ENCODE measurements around the gene ADIPOQ.
"Not testable (repeated sequence)": the region's sequence is repeated elsewhere in the genome, so short reads cannot be mapped to it uniquely, and the experiment has no call there.

The ADIPOQ gene

DNA sequence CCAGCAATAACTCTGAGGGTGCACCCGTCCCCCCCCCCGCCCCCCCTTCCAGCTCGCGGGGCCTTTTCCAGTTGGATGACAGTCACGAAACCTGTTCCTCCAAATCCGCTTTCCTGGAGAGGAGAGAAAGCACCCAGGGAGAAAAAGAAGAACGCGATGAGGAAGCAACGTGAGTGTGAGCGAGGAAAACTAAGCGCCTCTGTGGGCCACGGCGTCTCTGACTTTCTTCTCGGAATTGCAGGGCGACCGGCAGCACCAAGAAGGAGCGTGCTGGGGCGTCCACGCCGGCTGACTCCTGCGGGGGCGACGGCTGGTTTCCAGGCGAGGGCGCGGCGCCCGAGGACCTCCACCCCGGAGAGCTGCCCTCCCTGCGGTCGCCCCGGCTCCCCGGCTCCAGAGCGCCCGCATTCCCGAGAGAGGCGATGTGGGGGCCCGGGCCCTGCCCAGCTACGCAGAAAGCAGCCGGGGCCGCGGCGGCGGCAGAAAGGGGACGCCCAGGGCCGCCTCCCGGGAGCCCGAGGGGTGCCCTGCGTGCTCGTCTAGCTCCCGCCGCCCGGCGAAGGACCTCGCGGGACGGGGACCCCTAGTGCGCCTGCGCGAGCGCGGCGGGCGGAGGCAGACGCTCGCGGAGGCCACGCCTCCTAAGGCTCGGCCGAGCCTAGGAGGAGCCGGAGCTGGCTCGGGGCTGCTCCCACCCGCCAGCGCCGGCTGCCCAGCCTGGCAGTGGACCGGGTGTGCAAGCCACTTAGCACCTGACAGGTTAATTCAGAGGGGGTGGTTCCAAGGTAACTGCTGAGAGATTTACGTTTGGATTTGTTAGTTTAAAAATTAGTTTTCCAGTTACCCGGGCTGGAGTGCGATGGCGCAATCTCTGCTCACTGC lies 15.3 kb upstream of the ADIPOQ start:
- peak; percentile 90 for DNase-seq

DNA sequence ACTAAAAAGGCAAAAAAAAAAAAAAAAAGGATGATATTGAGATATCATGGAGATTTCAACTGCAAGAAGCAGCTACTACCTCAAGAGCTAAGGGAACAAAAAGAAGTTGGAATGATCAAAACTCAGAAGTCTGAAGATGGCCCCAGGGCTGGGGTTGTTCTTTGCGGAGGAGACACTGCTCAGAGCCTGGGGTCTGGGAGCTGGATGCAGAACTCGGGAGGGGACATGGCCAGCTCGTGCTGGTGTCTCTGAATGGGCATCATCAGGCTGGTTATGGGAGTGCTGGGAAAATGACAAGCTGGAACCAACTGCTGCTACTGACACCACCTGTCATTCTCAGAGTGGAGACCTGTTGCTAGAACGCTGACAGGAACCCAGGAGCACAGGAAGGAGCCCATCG lies 14.2 kb upstream of the ADIPOQ start:
- no peak for DNase-seq

DNA sequence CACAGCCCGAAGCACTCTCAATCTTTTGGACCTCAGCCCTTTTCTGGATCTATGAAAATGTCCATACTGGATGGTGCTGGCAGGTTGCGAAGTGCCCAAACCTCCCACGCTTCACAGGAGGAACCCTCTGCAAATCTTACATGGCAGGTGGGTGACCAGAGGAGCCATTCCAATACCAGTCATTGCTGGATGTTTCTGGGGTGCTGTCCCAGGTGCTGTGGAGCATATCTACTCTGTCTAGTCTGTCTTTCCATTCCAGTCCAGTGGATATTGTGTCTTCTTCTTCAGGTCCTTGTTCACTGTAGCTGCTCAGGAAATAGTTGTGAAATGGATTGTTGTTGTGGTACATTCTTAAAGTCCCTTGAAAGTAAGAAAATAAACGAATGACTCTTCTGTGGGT lies 10.7 kb upstream of the ADIPOQ start:
- no peak for DNase-seq

DNA sequence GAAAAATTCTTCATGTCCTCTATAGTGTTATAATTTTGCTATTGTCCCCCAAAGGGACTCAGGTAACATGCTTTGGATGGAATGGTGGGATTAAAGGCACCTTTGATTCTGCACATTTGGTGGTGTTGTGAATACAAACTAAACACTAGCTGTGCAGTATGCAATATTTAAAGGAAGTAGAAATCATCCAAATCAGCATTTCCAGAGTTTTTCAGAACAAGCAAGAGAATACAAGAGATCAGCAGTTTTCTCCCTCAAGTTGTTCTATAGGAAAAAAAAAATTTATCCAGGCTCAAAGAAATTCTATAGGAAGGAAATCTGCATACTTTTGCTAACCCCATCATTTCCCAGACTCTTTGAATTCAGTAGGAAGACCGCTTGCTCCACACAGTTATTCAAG lies 10.2 kb upstream of the ADIPOQ start:
- DNase-seq = no peak

DNA sequence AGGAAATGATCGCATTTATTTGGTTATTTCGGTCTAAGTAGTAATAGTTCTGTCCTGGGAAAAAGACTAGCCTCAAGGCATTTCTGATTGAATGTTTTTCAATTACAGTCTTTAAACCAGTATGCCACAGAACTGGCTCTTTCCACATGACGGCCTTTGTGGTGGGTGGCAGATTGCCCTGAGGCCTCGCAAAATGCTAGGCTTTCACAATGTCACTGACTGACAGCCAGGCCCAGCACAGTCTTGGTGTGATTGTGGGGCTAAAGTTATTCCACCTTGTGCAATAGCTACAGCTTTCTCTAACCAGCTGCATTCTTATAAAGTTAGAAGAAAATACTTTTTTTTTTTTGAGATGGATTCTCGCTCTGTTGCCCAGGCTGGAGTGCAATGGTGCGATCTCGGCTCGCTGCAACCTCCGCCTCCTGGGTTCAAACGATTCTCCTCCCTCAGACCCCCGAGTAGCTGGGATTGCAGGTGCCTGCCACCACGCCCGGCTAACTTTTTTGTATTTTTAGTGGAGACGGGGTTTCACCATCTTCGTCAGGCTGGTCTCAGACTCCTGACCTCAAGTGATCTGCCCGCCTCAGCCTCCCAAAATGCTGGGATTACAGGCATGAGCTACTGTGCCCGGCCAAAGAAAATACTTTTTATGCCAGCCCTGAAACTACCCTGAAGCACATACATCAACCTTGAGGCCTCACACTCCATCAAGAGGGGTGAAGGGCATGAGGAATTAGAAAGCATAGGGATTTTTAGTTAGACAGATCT lies 2.5 kb upstream of the ADIPOQ start:
- peak; percentile 49 for DNase-seq

DNA sequence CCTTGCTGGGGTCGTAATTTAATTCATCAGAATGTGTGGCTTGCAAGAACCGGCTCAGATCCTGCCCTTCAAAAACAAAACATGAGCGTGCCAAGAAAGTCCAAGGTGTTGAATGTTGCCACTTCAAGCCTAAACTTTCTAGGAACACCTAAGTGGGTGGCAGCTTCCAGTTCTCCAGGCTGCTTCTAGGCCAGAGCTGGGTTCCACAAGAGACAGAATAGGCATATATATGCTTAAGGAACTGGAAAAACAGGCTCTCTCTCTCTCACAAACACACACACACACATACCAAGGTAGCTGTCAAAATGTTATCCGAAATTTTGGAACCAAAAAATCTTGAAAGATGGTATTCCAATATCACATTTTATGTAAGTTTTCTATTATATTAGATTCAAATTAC lies 890 bp upstream of the ADIPOQ start:
- DNase-seq = no peak

DNA sequence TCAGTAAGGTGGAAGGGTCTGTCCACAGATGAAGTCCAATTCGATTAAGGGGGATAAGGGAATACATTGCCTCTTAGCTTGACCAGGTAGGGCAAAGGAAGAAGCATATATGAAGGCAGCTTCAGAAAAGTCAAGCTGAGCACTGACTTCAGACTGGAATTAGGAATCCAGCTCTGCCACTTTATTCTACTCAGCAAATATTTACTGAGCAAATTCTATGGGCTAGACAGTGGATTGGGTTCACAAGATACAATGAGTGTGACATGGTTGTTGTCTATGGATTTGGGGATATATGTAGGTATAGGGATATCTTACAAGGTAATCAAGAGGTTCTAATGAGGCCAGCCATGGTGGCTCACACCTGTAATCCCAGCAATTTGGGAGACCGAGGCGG lies 526 bp downstream of the ADIPOQ start:
- no peak for DNase-seq

DNA sequence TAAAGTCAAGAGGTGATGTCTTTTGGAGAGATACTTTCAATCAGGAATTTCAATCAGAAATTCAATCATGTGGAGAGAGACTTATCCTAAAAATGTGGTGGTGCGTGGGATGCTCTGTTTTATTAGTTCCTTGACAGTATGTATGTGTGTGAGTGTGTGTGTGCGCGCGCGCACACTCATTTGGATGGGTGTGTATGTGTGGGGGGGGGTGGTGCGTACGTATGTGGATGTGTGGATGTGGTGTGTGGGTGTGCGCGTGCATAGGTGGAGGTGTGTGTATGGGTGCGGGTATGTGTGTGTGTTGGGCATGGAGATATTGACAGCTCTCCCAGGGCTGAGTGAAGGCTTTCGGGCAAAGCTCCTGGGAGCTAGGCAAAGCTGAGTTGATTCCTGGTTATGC lies 2.4 kb downstream of the ADIPOQ start:
- no peak for DNase-seq

DNA sequence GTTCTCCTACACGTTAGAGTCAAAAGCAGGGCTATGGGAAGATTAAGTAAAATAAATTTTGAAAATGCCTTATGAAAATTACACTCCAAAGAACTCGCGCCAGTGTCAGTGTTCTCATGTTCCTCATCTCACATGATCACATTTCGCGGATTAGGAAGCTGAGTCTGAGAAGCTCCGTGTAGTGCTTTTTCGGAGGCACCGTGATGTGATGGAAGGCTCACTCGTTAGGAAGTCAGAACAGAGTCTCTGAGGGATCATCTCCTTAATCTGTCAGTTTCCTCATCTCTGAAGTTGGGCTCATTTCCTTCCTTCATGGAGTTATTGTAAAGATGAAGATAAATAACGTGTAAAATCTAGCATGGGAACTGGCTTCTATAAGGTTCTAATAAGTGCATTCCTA lies 3.2 kb downstream of the ADIPOQ start:
- DNase-seq = peak; percentile 17

DNA sequence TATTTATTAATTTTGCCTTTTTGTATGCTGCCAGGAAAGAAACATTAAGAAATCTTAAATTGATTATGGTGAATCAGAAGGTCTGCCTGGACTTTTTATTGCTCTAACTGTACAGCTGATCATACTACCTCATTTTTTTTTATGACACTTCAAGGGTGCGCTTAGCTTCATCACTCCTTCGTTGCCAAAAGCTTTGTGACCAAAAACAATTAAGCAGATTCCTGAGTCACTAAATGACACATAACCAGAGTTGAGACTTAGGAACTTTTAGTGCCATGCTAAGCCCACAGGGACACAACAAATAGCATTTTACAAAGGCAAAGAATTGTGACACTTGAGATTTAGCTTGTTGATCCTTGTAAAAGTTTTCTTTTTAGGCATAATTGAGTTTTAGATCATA lies 4.9 kb downstream of the ADIPOQ start:
- DNase-seq = no peak

DNA sequence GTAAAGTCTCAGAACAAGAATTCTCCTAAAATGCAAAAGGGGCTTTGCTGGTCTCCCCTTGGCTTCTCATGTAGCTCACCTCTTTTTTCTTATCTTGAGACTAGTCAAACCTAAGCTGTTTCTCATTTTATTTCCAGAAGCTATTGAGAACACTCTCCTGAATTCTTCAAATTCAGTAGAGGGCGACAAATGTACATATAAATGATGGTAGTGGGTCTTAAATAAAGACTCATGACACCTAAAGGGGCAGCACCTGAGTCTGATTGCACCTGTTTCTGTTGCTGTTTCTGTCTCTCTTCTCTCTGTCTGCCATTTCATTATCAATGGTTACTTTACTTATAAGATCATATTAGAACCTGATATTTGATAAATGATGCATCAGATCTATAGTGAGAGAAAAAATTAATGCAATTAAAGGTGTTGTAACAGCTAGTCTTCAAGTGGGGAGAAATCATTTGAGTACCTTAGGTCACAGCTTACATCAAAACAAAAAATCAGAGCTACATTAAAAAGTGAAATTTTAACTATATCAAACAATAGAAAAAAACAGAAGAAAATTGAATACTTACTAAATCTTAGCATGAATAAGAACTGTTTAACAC lies 7.0 kb downstream of the ADIPOQ start:
- DNase-seq = peak; percentile 39

DNA sequence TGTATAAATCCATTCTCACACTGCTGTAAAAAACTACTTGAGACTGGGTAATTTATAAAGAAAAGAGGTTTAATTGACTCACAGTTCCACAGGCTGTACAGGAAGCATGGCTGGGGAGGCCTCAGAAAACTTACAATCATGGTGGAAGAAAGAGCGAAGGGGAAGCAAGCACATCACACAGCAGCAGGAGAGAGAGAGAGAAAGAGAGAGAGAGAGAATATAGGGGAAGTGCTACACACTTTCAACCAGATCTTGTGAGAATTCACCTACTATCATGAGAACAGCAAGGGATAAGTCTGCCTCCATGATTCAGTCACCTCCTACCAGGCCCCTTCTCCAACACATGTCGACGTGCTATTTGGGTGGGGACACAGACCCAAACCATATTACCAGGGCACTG lies 9.3 kb downstream of the ADIPOQ start:
- DNase-seq = not testable (repeated sequence)

DNA sequence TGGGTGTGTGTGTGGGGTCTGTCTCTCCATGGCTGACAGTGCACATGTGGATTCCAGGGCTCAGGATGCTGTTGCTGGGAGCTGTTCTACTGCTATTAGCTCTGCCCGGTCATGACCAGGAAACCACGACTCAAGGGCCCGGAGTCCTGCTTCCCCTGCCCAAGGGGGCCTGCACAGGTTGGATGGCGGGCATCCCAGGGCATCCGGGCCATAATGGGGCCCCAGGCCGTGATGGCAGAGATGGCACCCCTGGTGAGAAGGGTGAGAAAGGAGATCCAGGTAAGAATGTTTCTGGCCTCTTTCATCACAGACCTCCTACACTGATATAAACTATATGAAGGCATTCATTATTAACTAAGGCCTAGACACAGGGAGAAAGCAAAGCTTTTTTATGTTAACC lies 10.5 kb downstream of the ADIPOQ start:
- no peak for DNase-seq

DNA sequence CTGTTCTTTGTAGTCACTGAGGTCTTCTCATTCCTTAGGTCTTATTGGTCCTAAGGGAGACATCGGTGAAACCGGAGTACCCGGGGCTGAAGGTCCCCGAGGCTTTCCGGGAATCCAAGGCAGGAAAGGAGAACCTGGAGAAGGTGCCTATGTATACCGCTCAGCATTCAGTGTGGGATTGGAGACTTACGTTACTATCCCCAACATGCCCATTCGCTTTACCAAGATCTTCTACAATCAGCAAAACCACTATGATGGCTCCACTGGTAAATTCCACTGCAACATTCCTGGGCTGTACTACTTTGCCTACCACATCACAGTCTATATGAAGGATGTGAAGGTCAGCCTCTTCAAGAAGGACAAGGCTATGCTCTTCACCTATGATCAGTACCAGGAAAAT lies 11.6 kb downstream of the ADIPOQ start:
- no peak for DNase-seq

DNA sequence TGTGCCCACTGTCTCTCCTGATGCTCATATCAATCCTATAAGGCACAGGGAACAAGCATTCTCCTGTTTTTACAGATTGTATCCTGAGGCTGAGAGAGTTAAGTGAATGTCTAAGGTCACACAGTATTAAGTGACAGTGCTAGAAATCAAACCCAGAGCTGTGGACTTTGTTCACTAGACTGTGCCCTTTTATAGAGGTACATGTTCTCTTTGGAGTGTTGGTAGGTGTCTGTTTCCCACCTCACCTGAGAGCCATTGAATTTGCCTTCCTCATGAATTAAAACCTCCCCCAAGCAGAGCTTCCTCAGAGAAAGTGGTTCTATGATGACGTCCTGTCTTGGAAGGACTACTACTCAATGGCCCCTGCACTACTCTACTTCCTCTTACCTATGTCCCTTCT lies 12.4 kb downstream of the ADIPOQ start:
- no peak for DNase-seq

DNA sequence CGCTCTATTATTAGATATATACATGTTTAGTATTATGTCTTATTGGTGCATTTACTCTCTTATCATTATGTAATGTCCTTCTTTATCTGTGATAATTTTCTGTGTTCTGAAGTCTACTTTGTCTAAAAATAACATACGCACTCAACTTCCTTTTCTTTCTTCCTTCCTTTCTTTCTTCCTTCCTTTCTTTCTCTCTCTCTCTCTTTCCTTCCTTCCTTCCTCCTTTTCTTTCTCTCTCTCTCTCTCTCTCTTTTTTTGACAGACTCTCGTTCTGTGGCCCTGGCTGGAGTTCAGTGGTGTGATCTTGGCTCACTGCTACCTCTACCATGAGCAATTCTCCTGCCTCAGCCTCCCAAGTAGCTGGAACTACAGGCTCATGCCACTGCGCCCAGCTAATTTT lies 15.2 kb downstream of the ADIPOQ start:
- no peak for DNase-seq

DNA sequence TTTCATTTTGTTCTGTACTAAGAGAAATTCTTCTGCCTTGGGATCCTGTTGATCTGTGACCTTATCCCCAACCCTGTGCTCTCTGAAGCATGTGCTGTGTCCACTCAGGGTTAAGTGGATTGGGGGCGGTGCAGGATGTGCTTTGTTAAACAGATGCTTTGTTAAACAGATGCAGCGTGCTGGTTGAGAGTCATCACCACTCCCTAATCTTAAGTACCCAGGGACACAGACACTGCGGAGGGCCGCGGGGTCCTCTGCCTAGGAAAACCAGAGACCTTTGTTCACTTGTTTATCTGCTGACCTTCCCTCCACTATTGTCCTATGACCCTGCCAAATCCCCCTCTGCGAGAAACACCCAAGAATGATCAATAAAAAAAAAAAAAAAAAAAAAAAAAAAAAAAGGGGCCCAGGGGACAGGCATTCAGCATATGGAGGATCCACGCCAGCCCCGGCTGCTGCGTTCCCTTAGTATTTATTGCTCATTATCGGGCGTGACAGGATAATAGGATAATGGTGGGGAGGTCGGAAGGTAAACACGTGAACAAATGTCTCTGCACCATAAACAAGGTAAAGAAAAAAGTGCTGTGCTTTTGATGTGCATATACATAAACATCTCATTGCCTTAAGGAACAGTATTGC lies 22.8 kb downstream of the ADIPOQ start:
- not testable (repeated sequence) for DNase-seq

DNA sequence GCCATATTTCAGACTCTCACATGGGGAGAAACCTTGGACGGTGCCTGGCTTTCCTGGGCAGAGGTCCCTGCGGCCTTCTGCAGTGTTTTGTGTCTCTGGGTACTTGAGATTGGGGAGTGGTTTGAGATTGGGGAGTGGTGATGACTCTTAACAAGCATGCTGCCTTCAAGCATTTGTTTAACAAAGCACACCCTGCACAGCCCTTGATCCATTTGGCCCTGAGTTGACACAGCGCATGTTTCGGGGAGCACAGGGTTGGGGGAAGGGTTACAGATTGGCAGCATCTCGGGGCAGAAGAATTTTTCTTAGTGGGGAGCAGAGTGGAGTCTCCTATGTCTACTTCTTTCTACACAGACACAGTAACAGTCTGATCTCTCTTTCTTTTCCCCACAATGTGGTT lies 23.6 kb downstream of the ADIPOQ start:
- DNase-seq = not testable (repeated sequence)

DNA sequence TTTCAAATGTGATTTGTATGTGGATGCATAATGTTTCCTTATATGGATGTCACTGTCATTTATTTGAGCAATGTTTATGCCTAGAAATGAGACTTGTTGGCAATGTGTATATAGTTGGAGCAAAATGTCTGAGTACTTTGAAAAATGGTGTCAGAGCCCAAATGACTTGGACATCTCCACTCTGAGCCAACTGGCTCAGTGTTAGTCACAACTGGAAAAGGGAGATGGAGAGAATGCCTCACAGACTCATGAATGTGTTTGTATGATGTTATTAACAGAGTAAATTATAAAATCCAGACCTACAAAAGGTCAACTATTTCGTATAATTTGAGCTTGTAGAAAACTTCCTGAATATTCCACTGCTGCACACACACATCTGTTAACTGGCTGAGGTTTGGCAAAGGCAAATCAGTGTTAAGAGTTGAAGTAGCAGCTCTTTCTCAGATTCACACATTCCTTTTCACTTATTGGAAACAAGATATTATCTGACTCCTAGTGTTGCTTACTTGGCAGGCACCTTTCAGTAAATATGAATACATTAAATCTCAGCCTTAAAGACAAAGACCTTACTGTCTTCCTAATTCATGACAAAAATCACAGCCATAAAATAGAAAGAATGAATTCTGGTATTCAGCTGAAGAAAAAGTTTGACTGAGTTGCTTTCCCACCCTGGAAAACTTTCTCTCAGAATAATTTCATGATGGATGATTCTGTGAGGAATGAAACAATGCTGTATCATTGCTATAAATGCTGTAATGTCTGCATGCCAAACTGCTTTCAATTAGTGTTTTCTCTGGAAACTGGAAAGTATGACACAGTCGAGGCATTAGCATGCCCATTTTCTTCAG lies 27.0 kb downstream of the ADIPOQ start:
- no peak for DNase-seq

DNA sequence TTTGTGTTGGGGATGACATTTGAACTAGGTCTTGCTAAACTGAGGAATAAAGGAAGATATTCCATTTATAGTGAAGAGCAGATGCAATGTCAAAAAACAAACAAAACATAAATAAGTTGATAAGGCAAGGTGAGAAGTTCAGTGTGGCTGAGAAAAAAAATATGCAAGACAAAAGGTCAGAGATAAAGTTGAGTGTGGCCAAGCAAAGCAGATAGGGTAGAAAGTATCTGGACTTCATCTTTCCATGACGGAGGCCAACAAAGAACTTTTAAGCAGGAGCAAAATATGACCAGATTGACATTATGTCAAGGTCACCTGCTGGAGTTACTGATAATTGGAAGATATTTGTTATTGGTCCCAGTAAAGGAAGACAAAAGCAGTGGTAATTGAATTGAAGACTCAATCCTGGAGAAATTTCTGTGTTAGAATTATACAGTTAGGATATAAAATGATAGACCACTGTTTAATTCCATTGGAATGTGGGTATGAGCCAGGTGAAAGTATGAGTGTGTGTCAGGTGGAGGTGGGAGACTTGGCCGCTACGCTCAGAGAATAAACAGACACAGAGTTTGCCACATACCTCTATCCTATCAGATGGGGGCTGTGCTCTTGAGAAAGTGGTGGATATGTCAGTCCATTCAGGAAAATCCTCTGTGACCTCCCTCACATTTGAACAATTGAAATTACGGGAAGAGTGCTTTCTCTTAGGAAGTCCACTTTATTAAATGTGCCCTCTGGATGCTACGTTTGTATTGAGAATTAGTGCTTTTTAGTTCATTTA lies 28.1 kb downstream of the ADIPOQ start:
- DNase-seq = no peak

DNA sequence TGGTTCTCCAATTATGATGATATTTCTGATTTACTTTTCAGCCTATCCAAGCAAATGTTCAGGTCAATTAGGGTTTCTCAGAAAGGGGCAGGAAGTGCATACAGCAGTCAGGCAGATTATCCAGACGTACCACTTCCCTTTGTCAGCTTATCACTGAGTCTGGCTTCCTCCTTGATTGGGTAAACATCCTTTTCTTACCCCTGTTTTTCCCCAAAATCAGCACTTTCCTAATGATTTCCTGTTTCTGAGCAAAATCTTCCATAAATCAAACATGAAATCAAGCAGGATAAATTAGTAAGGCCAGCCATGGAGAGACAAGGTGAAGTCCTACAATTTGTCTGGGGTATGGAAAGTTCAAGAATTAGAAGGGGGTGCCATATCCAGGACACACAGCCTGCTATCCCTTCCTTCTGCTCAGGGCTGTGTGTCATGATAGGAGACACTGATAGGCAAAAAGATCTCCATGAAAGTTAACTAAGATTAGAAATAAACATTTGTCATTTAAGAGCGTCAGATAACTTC lies 29.0 kb downstream of the ADIPOQ start:
- DNase-seq = peak; percentile 45
